Measurements from ENCODE around the gene CRACR2B.

Gene CRACR2B

GRCh38 chr11:854601-855329 lies 27.0 kb downstream of the CRACR2B start:
- DNase-seq (ENCODE audit: low read depth): no peak

GRCh38 chr11:855330-855674 lies 27.6 kb downstream of the CRACR2B start:
- DNase-seq (ENCODE audit: low read depth): no peak

- DNase-seq (ENCODE audit: low read depth): no peak
Observed at GRCh38 chr11:855796-856195, 28.1 kb downstream of the CRACR2B start.

- no peak for DNase-seq (ENCODE audit: low read depth)
Observed at GRCh38 chr11:856397-856796, 28.7 kb downstream of the CRACR2B start.

GRCh38 chr11:858053-858761 lies 30.5 kb downstream of the CRACR2B start:
- no peak for DNase-seq (ENCODE audit: low read depth)

GRCh38 chr11:858762-859339 lies 31.1 kb downstream of the CRACR2B start:
- DNase-seq (ENCODE audit: low read depth): no peak

- DNase-seq (ENCODE audit: low read depth): no peak
Observed at GRCh38 chr11:859394-860131, 31.8 kb downstream of the CRACR2B start.

- DNase-seq (ENCODE audit: low read depth): no peak
Observed at GRCh38 chr11:860234-861104, 32.8 kb downstream of the CRACR2B start.

- no peak for DNase-seq (ENCODE audit: low read depth)
Observed at GRCh38 chr11:861105-861479, 33.4 kb downstream of the CRACR2B start.

GRCh38 chr11:862081-862661 lies 34.5 kb downstream of the CRACR2B start:
- no peak for DNase-seq (ENCODE audit: low read depth)

GRCh38 chr11:862696-863022 lies 34.9 kb downstream of the CRACR2B start:
- DNase-seq (ENCODE audit: low read depth): no peak

GRCh38 chr11:863023-863909 lies 35.5 kb downstream of the CRACR2B start:
- no peak for DNase-seq (ENCODE audit: low read depth)

GRCh38 chr11:863910-864827 lies 36.5 kb downstream of the CRACR2B start:
- DNase-seq (ENCODE audit: low read depth): no peak

- DNase-seq (ENCODE audit: low read depth): no peak
Observed at GRCh38 chr11:864898-865297, 37.2 kb downstream of the CRACR2B start.

GRCh38 chr11:865462-866430 lies 38.0 kb downstream of the CRACR2B start:
- no peak for DNase-seq (ENCODE audit: low read depth)

GRCh38 chr11:866481-866880 lies 38.8 kb downstream of the CRACR2B start:
- no peak for DNase-seq (ENCODE audit: low read depth)

- DNase-seq (ENCODE audit: low read depth): no peak
Observed at GRCh38 chr11:867856-868358, 40.2 kb downstream of the CRACR2B start.

- no peak for DNase-seq (ENCODE audit: low read depth)
Observed at GRCh38 chr11:868394-868793, 40.7 kb downstream of the CRACR2B start.

Measured in activated T-cell treated with anti-CD3 and anti-CD28 coated beads for 48 hours (primary cell).